NCI-H748 treated with DMSO at 0.1 percent for 48 hours (cell line): ENCODE results near the gene HELQ.
"Not testable (repeated sequence)": the region's sequence is repeated elsewhere in the genome, so short reads cannot be mapped to it uniquely, and the experiment has no call there.

Source experiments
- DNase-seq: peaks from one replicate; lab custom pipeline; 2025; lab: John Stamatoyannopoulos, UW

HELQ gene

DNA sequence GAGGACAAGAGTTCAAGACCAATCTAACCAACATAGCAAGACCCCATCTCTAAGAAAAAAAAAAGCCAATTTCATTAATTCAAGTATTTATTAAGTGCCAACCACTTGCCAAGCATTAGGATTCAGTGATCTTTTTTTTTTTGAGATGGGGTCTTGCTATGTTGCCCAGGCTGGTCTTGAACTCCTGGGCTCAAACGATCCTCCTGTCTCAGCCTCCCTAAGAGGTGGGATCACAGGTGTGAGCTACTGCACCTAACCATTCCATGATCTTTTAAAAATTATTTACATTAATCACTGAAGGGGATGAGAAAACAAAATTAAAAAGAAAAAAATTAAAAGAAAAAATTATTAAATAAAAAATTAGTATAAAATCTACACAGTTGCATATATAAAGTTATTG lies 24.4 kb downstream of the HELQ start:
- DNase-seq = no peak

DNA sequence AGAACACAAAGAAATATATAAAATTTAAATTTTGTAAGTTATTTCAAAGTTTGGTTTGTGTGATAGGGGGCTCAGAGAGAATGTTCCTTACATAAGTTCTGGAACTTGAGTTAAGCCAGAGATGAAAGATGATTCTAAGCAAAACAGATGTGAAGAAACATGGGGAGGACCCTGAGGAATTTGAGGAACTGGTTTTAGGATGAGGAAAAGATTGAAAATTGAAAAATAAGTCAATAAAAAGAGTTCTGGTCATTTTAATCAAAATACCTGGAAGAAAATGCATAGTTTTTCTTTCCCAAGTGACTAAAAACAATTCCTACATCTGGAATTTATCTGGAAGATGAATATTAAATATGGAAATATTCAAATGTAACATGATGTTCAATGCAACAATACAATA lies 37.4 kb downstream of the HELQ start:
- no peak for DNase-seq

DNA sequence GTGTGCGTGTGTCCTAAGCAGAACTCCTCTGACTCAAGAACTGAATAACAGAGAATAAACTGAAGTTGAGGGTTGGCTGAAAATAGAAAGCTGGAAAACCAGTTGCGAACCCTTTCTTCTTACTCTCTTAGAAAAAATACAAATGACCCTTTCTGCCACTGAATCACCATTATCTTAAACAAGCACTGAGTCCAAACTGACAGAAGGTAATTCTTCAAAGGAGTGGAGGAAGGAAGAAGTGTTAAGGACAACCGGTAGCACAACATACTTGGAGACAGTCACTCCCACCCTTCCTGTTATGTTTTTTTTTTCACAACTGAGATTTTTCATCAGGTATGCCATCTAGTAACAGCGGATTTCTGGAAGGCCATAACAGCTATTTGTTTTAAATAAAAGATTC lies 38.1 kb downstream of the HELQ start:
- no peak for DNase-seq

DNA sequence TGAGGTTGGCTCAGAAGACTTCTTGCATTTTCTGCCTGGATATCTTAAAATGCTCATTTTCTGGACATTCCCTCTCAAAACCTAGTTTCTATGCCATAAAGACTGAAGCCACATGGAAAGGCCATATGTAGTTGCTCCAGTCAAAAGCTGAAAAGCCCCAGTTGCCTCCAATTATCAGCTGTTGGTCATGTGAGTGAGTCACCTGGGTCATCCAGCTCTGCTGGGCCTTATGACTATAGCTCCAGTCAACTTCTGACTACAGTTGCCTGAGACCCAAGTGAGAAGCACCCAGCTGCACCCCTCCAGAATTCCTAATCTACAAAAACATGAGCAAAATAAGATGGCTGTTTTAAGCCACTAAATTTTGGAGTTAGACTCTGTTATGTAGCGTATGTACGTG lies 41.9 kb downstream of the HELQ start:
- no peak for DNase-seq

DNA sequence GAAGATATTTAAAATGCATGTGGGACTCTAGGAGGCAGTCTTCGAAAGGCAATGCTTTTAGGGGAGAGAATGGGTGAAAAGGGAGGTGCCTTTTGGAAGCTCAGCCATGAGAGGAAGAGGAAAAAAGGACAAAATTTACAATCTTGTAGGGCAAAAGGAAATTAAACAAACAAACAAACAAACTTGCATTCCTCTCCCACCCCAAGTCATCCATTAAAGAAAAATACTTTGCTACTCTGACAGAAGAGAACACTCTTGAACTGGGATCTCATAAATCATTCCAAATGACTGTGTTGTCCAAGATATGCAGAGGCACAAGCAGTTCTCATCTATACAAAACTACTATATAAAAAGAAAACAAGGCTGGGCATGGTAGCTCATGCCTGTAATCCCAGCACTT lies 46.7 kb downstream of the HELQ start:
- DNase-seq = no peak

DNA sequence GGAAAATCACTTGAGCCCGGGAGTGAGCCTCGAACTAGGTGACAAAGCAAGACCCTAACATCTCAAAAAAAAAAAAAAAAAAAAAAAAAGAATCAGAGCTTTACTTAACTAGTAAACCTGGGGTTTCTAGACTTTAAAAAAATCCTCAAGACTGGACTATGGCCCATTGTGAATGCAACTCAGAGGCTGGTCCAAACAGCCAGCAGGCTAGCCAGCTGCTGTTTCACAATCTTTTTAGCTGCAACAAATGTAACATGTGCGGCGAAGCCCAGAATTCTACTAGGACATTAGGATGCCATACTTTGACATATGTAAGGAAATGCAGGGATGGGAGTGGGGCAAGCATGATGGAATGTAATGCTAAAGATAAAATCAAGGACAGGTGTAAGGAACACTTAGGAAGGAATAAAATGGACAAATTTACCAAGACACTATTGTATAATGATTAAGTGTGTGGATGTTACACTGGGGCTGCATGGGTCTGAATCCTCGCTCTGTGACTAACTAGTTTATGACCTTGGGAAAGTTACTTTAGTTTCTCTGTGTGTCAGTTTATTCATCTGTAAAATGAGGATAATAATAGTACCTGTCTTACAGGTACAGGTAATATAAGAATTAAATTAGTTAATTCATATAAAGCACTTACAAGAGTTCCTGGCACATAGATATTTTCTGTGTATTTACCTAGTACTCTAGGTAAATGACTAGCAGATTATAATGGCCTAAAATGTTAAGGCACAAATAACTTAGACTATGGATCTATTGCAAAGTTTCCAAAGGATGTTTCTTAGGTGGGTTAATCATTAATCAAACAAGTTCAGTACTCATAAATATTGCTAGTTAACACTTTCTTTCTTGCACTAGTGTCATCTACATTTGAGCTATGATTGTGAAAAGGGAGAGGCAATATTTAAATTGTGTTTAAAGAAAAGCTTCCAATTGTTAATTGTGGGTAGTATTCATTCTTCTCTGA lies 49.5 kb downstream of the HELQ start:
- DNase-seq = no peak

DNA sequence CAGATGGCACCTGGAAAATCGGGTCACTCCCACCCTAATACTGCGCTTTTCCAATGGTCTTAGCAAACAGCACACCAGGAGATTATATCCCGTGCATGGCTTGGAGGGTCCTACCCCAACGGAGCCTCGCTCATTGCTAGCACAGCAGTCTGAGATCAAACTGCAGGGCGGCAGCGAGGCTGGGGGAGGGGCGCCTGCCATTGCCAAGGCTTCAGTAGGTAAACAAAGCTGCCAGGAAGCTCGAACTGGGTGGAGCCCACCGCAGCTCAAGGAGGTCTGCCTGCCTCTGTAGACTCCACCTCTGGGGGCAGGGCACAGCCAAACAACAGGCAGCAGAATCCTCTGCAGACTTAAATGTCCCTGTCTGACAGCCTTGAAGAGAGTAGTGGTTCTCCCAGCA lies 57.5 kb downstream of the HELQ start:
- not testable (repeated sequence) for DNase-seq

DNA sequence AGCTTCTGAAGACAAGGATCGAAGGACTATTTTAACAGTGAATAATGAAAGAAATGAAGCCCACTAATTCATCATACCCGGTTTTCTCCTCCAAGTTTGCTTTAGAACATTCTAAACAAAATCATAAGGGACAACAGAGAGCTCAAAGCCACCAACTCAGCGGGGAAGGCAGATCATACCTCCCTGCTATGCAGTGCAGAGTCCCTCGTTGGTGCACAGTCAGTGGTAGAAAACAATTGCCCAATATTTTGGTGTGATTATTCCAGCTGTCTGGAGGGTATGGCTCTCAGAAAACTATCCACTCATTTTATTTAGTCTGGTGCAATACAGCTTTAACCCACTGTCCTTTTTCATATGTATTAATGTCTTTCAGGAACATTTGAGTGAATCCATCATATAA lies 61.7 kb downstream of the HELQ start:
- DNase-seq = no peak

DNA sequence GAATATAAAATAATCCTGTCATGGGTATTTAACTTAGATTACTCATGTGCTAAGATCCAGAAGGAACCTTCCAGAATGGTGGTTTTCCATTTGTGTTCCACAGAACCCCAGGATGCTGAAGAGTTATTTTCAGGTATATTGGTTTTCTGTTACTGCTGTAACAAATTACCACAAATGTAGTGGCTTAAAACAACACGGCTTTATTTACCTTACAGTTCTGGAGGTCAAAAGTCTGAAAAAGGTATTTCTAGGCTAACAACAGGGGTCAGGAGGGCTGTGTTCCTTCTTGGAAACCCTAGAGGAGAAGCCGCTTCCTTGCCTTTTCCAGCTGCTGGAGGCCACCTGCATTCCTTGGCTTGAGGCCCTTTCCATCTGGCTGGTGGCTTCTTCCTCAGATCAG lies 63.1 kb downstream of the HELQ start:
- no peak for DNase-seq

DNA sequence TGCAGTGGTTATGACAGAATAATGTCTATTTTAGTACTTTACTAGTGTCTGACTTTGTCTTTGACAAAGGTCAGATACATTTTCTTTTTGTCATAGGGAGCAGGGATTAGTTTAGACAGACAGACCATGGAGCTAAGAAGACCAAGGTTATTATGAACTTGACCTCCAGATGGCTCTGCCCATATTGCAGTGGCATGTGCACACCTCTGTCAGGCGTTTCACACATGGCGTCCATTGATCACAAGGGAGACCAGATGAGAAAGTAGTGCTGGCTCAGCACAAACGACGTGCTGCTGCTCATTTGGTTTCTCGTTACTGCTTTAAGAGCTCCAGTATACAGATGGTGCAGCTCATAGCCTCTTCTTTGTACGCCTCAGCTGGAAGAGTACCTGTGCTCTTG lies 64.7 kb downstream of the HELQ start:
- DNase-seq = no peak

DNA sequence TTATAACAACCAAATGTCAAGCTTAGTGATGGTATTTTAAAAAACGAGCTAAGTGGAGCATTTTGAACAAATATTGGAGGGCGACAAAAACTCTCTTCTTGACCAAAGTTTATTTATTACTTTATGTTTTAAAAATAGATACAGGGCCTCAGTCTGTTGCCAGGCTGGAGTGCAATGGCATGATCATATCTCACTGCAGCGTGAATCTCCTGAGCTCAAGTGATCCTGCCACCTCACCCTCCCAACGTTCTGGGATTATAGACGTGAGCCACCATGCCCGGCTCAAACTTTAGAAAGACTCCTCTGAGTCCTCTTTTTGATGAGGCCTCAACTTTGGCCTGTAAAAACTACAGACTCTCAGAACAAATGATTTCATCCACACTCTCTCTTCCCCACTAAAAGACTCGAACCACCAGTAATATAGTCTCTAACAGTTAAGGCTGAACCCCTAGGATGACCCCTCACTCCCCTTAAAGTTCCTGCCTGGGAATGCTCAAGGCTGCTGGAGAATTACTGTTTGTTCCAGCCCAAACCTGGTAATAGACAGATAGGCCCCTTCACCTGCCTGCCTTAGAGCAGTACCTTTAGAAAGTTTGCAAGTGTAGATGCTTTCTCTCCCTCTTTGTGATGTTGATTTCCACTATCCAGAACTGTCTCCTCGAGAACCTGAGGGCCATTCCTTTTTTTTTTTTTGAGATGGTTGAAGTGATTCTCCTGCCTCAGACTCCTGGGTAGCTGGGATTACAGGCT lies 65.7 kb downstream of the HELQ start:
- DNase-seq = no peak

DNA sequence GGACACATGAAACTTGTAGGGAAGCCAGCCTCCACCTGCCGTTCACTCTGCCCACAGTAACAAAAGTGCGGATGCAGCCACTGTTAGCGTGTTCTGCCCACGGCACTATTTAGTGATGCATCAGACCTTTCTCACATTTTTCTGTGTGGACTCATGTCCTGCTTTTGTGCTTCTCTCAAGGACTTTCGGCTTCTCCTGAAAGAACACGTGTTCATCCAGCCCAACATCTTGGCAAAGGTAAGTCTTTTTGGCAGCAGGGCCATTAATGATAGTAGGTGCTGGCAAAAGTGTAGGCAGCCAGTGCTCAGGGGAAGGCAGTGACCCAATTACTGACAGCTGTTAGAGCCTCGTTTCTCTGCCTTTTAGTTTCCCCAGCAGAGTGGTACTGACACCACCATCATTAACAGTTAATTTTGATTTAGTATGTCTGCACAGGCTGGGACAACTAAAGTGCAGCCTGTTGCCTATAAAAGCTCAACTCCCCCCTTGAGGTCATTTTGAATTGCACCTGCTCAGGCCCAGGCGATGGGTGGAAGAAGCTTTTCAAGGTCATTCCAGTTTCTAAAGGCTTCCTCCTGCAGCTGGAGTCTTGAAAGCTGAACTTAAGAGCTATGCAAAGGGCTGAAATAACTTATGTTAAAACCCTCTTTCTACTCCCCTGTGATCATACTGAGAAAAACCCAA lies 66.4 kb downstream of the HELQ start:
- DNase-seq = no peak

DNA sequence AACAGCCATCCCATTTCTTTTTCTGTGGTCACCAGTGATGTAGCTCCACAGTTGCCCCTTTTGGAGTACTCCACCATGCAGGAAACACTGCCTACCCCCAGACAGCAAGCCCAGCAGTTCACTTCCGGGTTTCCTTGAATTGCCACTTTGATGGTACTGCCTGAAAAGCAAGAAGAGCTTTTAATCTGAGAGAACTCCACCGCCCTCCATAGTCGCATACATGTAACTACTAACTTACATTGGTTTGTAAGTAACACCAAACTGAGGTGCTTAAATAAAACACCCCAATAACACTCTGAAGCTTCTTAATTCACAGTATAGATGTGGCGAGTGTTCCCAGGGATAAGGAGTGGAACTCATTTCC lies 67.3 kb downstream of the HELQ start:
- DNase-seq = no peak

DNA sequence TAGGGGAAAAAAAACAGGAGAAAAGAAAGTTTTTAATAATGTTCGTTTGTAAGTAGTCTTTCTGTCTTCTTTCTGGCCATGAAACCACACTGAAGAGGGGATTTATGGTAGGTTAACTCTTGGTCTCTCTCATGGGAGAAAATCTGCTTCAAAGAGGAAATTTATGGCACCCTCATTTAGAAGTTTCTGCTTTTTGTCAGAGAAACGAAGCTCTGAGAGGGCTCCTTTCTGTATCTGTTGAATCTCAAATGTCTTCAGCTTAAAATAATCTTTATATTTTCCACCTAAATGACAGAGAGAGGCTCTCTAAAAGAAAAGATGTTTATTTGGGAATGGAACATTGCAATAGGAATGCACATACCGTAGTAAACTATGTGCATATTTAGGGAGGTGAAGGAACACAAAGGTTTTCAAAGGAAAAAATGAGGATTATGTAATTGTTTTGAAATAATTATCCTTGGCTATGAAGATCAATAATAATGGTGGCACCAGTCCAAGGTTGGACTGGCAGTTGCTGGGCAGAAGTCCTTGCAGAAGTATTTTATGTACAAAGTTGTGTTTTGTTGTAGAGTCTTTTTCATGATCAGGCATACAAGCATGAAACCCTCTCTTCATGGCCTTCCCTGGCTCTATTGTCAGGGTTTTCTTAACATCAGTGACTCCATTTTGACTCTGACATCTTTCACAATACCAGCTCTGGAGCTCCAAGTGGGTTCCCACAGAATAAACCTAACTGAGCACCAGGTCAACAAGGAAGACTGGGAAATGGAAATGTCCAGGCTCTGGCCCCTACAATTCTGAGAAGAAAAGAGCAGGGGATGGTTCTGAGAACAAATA lies 67.9 kb downstream of the HELQ start:
- no peak for DNase-seq

DNA sequence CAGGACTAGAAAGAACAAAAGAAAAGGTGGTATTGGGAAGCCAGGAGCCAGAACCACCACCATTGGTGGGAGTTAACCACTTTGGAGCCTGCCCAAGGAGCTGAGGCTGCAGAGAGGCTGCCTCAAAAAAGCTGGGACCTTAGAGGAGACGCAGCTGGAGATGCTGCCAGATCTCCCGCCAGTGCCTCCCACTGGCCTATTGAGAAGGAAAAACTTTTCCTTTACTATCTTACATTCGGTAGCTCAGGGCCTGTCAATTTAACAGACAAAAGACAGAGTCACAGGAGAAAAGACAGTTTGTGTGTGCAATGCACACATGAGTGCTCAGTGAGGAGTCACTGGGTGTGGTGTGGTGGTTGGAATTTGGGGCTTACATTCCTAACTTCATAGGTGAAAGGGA lies 68.6 kb downstream of the HELQ start:
- no peak for DNase-seq

DNA sequence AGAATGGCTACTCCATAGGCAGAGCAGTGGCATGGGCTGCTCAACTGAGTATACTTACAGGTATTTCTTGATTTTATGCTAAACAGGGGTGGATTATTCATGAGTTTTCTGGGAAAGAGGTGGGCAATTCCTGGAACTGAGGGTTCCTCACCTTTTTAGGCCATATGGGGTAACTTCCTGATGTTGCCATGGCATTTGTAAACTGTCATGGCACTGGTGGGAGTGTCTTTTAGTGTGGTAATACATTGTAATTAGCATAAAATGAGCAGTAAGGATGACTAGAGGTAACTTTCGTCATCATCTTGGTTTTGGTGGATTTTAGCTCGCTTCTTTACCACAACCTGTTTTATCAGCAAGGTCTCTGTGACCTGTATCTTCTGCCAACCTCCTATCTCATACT lies 72.8 kb downstream of the HELQ start:
- DNase-seq = no peak

DNA sequence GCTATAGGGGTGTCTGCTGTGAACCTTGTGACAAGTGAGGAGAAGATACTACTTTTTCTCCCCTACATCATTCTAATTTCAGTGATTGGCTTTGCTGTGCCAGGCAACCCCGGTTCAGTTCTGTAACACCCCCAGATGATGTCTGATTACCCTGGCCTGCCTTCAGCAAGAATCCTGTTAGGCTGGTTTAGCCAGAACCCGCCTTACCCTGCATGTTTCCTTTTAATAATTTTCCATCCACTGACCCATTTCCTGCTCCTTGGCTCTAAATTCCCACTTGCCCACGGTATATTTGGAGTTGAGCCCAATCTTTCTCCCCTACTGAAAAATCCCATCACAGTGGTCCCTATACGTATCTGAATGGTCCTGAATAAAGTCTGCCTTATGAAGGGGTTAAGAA lies 74.5 kb downstream of the HELQ start:
- DNase-seq = no peak

DNA sequence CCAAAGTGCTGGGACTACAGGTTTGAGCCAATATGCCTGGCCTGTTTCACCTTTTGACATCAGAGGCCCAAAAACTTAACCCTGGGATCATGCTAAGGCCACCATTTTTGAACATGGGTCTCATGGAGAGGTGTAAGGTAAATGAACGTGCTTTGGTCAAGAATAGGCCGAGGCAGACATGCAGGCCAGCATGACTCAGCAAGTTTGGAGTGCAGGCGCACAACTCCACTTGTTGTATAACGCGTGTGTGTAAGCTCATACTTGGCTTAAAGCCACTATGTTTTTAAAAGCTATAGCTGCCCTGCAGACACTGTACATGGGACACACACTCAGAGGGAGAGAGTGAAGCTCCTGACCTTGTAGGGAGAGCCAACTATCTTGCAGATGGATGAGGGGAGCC lies 77.2 kb downstream of the HELQ start:
- no peak for DNase-seq

DNA sequence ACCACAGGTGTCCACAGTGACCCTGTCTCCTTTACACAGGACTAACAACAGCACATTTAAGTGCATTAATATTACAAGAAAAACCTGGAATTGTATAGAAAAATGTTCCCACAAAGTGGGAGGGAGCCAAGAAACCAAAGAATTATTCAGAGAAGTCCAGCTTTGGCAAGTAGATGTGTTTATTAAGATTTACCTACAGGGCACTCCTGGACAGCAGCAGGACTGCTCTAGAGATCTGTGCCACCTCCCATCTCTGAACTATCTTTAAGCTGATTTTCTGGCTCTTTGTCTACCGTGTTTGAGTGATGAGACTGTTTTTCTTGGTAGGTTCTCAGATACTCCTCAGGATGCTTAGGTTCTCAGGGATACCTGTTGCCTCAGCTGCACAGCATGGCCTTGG lies 82.7 kb downstream of the HELQ start:
- DNase-seq = no peak

DNA sequence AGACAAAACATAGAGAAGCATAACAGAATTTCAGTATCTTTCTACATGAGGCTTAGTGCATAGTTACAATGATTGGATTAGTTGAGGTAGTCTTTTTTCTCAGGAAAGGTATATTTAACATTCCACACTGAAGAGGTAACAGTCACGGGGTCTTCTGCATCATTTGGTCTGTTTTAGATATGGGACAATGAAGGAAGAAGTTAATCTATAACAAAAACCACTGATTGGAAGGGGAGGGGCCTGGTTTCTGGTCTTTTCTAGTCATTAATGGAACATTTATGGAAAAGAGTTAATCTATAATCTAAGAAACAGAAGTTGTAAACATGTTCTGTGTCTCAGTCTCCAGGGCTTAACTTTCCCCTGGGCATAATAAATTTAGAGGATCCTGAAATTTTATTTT lies 83.7 kb downstream of the HELQ start:
- DNase-seq = no peak

DNA sequence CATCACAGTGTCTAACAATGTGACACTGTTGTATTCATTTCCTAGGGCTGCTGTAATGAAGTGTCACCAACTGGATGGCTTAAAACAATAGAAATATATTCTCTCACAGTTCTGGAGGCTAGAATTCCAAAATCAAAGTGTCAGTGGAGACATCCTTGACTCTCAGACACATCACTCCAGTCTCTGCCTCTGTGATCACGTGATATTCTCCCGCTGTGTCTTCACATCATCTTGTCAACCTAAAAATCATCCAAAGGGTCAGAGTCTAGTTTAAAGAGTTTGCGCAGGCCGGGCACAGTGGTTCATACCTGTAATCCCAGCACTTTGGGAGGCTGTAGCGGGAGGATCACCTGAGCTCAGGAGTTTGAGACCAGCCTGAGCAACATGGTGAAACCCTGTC lies 84.4 kb downstream of the HELQ start:
- DNase-seq = no peak

DNA sequence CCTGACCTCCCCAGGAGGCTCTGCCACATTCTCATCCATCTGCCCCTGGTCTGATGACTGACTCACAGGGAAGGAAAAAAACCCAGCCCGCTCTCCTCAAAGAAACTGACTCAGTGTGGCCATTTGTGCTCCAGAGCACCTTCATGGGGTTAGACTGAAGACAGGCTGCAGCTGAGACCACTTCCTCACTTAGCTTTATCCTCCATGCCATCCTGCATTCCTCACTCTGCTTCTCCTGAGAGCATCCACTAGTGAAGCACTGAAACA lies 85.0 kb downstream of the HELQ start:
- DNase-seq = no peak
